Vein endothelial cell (primary cell): Measurements from ENCODE around the gene SLC20A1. TPM values are rescaled to one million over a fixed set of nuclear protein-coding genes. Genes with fewer than 3 reads are reported as not detected.

Experiments used
- total RNA-seq: library from RNA; depleted of rRNA; stranded (reverse); fragments of >200 nt; gene quantifications from 2 replicates; pipeline ENCODE4 v1.2.3, GENCODE V29; 2012

Gene SLC20A1, protein sequence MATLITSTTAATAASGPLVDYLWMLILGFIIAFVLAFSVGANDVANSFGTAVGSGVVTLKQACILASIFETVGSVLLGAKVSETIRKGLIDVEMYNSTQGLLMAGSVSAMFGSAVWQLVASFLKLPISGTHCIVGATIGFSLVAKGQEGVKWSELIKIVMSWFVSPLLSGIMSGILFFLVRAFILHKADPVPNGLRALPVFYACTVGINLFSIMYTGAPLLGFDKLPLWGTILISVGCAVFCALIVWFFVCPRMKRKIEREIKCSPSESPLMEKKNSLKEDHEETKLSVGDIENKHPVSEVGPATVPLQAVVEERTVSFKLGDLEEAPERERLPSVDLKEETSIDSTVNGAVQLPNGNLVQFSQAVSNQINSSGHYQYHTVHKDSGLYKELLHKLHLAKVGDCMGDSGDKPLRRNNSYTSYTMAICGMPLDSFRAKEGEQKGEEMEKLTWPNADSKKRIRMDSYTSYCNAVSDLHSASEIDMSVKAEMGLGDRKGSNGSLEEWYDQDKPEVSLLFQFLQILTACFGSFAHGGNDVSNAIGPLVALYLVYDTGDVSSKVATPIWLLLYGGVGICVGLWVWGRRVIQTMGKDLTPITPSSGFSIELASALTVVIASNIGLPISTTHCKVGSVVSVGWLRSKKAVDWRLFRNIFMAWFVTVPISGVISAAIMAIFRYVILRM
- 39.5 and 77.1 TPM in 2 replicates for total RNA-seq

DNA sequence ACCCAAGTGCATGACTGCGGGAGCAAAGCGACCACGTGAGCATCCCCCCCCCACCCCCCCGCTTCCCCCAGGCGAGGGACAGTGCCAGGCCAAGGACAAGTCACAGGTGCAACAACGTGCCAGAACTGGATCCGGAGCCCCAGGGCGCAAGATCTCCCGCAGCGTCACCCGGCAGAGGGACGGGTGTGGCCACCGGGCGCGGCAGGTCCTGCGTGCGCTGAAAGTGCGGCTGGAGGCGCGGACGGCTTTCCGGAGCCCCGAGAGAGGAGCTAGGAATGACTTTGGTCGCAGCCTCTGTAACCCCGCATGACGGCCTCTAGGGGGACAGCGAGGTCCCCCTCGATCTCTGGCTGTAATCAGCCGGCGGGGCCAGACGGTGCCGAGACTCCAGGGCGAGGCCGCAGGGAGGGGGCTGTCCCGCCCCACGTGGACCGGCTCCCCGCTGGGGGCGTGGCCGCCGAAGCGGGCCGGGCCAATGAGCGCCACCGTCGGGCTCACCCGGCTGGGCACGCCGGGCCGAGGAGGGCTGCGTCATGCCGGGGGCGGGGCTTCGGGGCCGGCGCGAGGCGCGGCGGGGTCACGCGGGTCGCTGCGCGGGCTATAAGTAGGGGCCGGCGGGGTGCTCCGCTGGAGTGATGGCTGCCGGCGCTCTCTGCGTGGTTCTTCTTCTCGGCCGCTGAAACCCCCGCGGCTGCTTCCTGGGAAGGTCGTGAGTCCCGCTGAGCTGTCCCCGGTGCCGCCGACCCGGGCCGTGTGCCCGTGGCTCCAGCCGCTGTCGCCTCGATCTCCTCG, at the start of gene SLC20A1:
Gene SLC20A1, plus strand, starts transcription at position 630 of the 792 bp plus-strand sequence. CDS start 890 bp downstream, outside the sequence.

Other genes with a start within 250 kb of the SLC20A1 start
- 12.8 and 16.0 TPM in 2 replicates for gene RGPD8, start 212.3 kb upstream of the SLC20A1 start, total RNA-seq
- 63.4 and 63.5 TPM in 2 replicates for gene TTL, start 163.8 kb upstream of the SLC20A1 start, total RNA-seq
- gene POLR1B, start 103.5 kb upstream of the SLC20A1 start, total RNA-seq: 21.2 and 28.4 TPM in 2 replicates
- gene CHCHD5, start 61.3 kb upstream of the SLC20A1 start, total RNA-seq: 8.5 and 9.1 TPM in 2 replicates
- gene NT5DC4, start 75.1 kb downstream of the SLC20A1 start, total RNA-seq: not detected in 2 replicates
- gene CKAP2L, start 118.7 kb downstream of the SLC20A1 start, total RNA-seq: 6.2 and 12.2 TPM in 2 replicates
- gene IL1A, start 138.6 kb downstream of the SLC20A1 start, total RNA-seq: 0.33 and 0.57 TPM in 2 replicates
- gene IL1B, start 190.8 kb downstream of the SLC20A1 start, total RNA-seq: 0.19 and 0.33 TPM in 2 replicates